K562 (cell line): ENCODE measurements around the gene PDGFA. TPM values are rescaled to one million over a fixed set of nuclear protein-coding genes. Genes with fewer than 3 reads are reported as not detected.
A peak's percentile ranks its signal among the peaks of the same experiment; 100 is the strongest.

ENCODE experiments used
- CBFA2T2 ChIP-seq: fragments of 450-650 bp; conservative IDR thresholded peaks from 2 replicates; pipeline ENCODE4 v1.6.1; 2017; ENCODE audit warnings: mild to moderate bottlenecking
- CTCFL ChIP-seq: IDR thresholded peaks from 2 replicates; pipeline ENCODE4 v1.6.1; 2011; ENCODE audit warnings: borderline replicate concordance, low read depth, mild to moderate bottlenecking, moderate library complexity, low read length; ENCODE audit not compliant: insufficient read depth, poor library complexity, severe bottlenecking
- IFI16 ChIP-seq: fragments of 250-450 bp; sonication (Bioruptor Pico); IDR thresholded peaks from 2 replicates; pipeline ENCODE4 v2.1.2; 2022; ENCODE audit warnings: mild to moderate bottlenecking, inconsistent platforms
- MCM2 ChIP-seq: fragments of 450-650 bp; IDR thresholded peaks from 2 replicates; pipeline ENCODE4 v1.6.1; 2017; ENCODE audit warnings: low read depth, mild to moderate bottlenecking
- MYC ChIP-seq, 2 experiments: fragments of 250-450 bp in 1 of 2; sonication (Bioruptor Pico) in 1 of 2; IDR thresholded peaks; 2 replicates each; pipeline versions ENCODE4 v1.5.1 to v1.6.1; 2012 to 2021; ENCODE audit warnings: low read depth in 2 of 2, borderline replicate concordance in 1 of 2, improper control_type of control experiment in 1 of 2, low read length in 1 of 2, mild to moderate bottlenecking in 1 of 2, moderate library complexity in 1 of 2
- RFX1 ChIP-seq: fragments of 450-650 bp; IDR thresholded peaks from 2 replicates; pipeline ENCODE4 v1.6.1; 2016; ENCODE audit warnings: mild to moderate bottlenecking, moderate library complexity
- SMAD1 ChIP-seq: fragments of 150-350 bp; IDR thresholded peaks from 2 replicates; pipeline ENCODE4 v1.6.1; 2014; ENCODE audit warnings: low read length, low read depth; ENCODE audit not compliant: partially characterized antibody
- STAT5A ChIP-seq: IDR thresholded peaks from 2 replicates; pipeline ENCODE4 v1.6.1; 2012; ENCODE audit warnings: low read length, inconsistent platforms, borderline replicate concordance
- ZBTB40 ChIP-seq, 2 experiments: fragments of 450-650 bp in 1 of 2; sonication (generic) in 1 of 2; formaldehyde crosslinking in 1 of 2; IDR thresholded peaks; 2 replicates each; pipeline versions ENCODE4 v1.7.1 to v1.9.0; 2016 to 2022; ENCODE audit warnings: inconsistent platforms in 1 of 2, mild to moderate bottlenecking in 1 of 2, missing genetic modification reagents in 1 of 2
- ZFPM2 ChIP-seq: fragments of 250-450 bp; sonication (Bioruptor Pico); IDR thresholded peaks from 2 replicates; pipeline ENCODE4 v1.5.1; 2022; ENCODE audit warnings: mild to moderate bottlenecking
- ZNF780A ChIP-seq: fragments of 250-450 bp; sonication (Bioruptor Pico); IDR thresholded peaks from 2 replicates; pipeline ENCODE4 v1.5.0; 2021; ENCODE audit warnings: mild to moderate bottlenecking
- polyA plus RNA-seq, 8 experiments: library from polyadenylated mRNA; depleted of rRNA in 4 of 8; stranded (reverse) in 5 of 8; unstranded in 3 of 8; fragments of >200 nt; fragmentation: Nextera tagmentation in 2 of 8; fragmentation: Illumina TruSeq in 1 of 8; extraction: Ambion mirVana in 2 of 8; extraction: Trizol in 1 of 8; gene quantifications; 2 replicates each; pipeline versions ENCODE4 v1.2.1 to v1.2.3, GENCODE V29; 2011 to 2014; ENCODE audit warnings: inconsistent platforms in 1 of 8, missing spikeins in 1 of 8
- total RNA-seq, 7 experiments: library from RNA; depleted of rRNA in 6 of 7; stranded (reverse); fragments of >200 nt in 6 of 7; fragmentation: Illumina TruSeq in 2 of 7; extraction: Trizol in 2 of 7; gene quantifications; 2 replicates each; pipeline versions ENCODE4 v1.2.1 to v1.2.3, GENCODE V29; 2011 to 2021; ENCODE audit warnings: low replicate concordance in 1 of 7
- TF ChIP-seq, protein P1 (sequence below): IDR thresholded peaks from 3 replicates; pipeline ENCODE4 v1.6.1; 2011; ENCODE audit warnings: borderline replicate concordance, mild to moderate bottlenecking, moderate library complexity; ENCODE audit not compliant: insufficient read length; ENCODE audit errors: extremely low read depth

PDGFA gene
- total and polyA plus RNA-seq, 9 of the 15 experiments (the other 6 are each of a cell fraction or from before 2014, with no cell fraction given) = 2.5 to 10.2 (median 4.6) TPM

- TF ChIP-seq MYC (IDR thresholded peaks at IDR 0.05; ENCODE audit: low read depth, low read length) = no peak
- no peak for TF ChIP-seq MYC (CRISPR knock-in tag; IDR thresholded peaks at IDR 0.05; ENCODE audit: borderline replicate concordance, low read depth)
- TF ChIP-seq ZBTB40 (IDR thresholded peaks at IDR 0.05) = no peak
- no peak for TF ChIP-seq ZBTB40 (CRISPR knock-in tag; IDR thresholded peaks at IDR 0.05)
- no peak for TF ChIP-seq IFI16 (CRISPR knock-in tag)
- TF ChIP-seq STAT5A = no peak
- TF ChIP-seq MCM2 = peak; percentile 66; the same call in 1 of the 2 replicates
- no peak for TF ChIP-seq ZNF780A (CRISPR knock-in tag)
- no peak for TF ChIP-seq CTCFL
- TF ChIP-seq CBFA2T2 = no peak
- TF ChIP-seq SMAD1 = no peak
- TF ChIP-seq, protein P1, sequence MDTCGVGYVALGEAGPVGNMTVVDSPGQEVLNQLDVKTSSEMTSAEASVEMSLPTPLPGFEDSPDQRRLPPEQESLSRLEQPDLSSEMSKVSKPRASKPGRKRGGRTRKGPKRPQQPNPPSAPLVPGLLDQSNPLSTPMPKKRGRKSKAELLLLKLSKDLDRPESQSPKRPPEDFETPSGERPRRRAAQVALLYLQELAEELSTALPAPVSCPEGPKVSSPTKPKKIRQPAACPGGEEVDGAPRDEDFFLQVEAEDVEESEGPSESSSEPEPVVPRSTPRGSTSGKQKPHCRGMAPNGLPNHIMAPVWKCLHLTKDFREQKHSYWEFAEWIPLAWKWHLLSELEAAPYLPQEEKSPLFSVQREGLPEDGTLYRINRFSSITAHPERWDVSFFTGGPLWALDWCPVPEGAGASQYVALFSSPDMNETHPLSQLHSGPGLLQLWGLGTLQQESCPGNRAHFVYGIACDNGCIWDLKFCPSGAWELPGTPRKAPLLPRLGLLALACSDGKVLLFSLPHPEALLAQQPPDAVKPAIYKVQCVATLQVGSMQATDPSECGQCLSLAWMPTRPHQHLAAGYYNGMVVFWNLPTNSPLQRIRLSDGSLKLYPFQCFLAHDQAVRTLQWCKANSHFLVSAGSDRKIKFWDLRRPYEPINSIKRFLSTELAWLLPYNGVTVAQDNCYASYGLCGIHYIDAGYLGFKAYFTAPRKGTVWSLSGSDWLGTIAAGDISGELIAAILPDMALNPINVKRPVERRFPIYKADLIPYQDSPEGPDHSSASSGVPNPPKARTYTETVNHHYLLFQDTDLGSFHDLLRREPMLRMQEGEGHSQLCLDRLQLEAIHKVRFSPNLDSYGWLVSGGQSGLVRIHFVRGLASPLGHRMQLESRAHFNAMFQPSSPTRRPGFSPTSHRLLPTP = no peak
- no peak for TF ChIP-seq RFX1
- TF ChIP-seq ZFPM2 (CRISPR knock-in tag) = no peak
These were observed 53.0 kb downstream of the PDGFA start (continued) for GRCh38 chr7:466465-467191.
